ENCODE measurements around the gene WWOX.

DNA sequence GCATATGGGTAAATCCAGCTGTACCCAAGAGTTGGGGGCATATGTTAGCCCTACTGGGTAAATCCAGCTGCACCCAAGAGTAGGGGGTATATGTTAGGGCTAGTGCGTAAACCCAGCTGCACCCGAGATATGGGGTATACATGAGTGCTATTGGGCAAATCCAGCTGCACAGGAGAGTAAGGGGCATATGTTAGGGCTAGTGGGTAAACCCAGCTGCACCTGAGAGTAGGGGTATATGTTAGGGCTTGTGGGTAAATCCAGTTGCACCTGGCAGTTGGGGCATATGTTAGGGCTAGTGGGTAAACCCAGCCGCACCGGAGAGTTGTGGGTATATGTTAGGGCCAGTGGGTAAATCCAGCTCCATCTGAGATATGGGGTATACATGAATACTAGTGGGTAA lies 80.9 kb downstream of the WWOX start:
- no peak for TF ChIP-seq EZH2 (IDR thresholded peaks at IDR 0.05; ENCODE audit: borderline replicate concordance, insufficient read depth, low read length, poor library complexity, severe bottlenecking)
- no peak for TF ChIP-seq CTCF (IDR thresholded peaks at IDR 0.05; ENCODE audit: poor library complexity, severe bottlenecking)
- TF ChIP-seq POLR2AphosphoS5 (IDR thresholded peaks at IDR 0.05), result no peak

All from neural cell (in vitro differentiated cells).